8988T (cell line): ENCODE data around the gene TULP3.

Experiments
- DNase-seq: peaks from one replicate; pipeline ENCODE4 v3.0.0; 2011

Gene TULP3

DNA sequence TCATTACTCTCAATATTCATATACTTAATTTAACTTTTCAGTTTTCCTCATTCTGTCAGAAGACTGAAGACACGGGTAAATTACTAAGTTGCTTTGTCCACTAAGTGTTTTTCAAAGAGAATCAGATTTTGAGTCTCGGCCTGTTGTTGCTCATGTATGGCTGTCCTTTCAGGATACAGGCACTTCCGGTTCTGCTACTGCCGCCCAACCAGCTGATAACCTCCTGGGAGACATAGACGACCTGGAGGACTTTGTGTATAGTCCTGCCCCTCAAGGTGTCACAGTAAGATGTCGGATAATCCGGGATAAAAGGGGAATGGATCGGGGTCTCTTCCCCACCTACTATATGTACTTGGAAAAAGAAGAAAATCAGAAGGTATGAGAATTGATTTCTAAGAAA is 40.2 kb downstream of the TULP3 start:
- DNase-seq, result no peak

DNA sequence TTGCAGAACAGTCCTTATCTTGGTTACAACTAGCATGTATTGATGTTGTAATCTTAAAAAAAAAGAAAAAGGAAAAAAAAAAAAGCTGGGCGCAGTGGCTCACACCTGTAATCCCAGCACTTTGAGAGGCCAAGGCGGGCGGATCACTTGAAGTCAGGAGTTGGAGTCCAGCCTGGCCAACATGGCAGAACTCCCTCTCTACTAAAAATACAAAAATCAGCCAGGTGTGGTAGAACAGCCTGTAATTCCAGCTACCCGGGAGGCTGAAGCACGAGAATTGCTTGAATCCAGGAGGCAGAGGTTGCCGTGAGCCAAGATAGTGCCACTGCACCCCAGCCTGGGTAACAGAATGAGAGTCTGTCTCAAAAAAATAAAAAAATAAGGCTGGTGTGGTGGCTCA is 42.9 kb downstream of the TULP3 start:
- no peak for DNase-seq

DNA sequence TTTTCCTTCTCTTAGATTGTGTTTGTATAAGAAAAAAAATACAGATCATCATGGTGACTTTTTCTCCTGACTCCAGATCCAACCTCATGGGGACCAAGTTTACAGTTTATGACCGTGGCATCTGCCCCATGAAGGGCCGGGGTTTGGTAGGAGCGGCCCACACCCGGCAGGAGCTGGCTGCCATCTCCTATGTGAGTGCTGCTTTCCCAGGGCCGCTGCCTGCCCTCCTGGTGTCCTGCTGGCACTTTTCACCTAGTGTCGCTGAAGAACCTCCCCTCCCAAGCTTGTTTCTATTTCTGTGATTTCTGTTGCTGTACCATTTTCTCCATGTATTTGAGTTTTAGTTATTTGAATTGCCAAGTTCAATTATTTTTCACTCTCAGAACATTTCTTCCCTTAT is 43.7 kb downstream of the TULP3 start:
- DNase-seq, result no peak

DNA sequence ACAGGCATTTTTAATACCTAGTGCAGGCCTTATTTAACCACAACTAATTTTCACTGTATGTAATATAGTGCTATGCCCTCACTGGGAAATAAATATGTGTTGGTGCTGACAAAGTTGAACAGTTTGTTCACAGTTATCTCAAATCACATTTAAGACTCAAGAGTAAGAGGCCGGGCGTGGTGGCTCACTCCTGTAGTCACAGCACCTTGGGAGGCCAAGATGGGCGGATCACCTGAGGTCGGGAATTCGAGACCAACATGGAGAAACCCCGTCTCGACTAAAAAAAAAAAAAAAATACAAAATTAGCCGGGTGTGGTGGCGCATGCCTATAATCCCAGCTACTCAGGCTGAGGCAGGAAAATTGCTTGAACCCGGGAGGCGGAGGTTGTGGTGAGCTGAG is 45.6 kb downstream of the TULP3 start:
- DNase-seq, result no peak

DNA sequence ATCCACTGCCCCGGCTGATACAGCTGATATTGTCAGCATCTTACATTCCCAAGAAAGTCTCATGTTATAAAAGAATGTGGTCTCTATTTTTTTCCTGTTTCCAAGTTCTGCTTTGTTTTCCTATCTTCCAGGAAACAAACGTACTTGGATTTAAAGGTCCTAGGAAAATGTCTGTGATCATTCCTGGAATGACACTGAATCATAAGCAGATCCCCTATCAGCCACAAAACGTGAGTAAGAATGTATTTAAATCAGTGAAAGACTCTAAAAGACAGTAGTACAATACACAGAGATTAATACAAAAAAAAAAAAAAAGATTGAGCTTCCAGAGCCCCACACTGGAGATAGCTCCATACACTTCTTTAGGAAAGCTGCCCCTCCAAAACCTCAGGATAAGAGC is 46.8 kb downstream of the TULP3 start:
- no peak for DNase-seq

DNA sequence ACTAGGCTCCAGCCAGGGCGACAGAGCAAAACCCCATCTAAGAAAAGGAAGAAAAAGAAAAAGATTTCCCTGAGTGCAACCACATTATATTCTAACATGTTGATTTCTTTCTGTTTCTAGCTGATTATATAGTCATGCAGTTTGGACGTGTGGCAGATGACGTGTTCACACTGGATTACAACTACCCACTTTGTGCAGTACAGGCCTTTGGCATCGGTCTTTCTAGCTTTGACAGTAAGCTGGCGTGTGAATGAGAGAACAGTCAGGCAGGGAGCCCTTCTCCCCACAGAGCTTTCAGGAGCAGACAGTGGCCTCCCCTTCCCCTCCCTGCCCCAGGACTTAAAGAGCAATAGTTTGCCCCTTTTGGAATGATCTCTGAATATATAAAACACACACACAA is 48.5 kb downstream of the TULP3 start:
- DNase-seq, result no peak

DNA sequence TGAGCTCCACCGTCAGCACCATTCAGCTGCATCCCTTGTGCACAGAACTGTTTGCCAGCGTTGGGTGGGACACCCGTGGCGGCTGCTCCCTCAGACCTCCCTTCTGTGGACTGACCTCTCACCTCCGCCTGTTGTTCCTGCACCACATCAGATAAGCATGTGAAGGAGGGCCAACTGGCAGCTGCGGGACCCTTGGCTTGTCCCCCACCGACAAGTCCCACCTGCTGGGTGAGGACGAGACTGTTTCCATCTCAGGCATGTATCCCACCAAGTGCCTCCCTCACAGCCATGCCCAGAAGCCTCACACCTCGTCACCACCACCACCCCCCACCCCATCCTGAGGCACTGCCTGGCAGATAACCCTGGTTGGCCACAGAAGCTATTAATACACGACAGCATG is 49.9 kb downstream of the TULP3 start:
- DNase-seq, result no peak

DNA sequence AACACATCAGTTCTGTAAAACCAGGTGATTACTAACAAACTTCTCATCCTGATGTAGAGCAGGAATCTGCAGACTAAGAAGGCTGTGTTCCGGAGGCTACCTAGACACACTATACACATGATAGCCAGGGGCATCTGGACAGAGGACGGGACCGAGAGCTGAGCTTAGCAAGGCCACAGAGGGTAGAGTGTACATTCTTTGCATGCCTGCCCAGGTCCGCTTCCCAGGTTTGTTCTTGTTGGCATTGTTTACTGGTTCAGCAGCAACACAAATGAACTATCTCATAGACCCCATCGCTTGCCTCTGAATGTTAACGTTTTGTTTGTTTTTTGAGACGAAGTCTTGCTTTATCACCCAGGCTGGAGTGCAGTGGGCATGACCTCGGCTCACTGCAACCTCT is 50.8 kb downstream of the TULP3 start:
- no peak for DNase-seq

DNA sequence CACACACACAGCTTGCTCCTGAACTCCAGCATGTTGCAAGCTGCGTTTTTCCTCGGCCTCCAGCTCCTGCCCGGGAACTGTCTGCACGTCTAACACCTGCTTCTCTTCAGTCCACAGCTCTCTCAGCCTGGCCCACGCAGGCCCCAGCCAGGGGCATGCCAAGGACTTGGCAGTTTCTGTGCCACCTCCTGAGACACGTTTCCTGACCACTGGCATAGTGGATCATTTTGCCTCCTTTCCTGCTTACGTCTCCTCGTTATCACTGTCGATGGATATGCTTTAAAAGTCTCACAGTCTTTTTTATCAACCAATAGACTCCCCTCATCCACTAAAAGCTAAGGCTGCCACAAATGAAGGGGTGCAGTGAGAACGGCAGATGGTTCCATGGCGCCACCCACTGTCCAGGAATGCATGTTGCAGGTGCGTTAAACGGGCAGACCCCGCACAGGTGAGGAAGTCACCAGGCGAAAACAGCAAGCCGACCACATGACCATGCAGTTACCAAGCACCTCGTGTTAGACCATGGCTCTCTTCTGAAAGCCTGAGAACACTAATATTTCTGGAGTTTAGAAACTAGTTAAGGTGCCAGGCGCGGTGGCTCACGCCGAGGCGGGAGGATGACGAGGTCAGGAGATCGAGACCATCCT is 53.8 kb downstream of the TULP3 start:
- no peak for DNase-seq

DNA sequence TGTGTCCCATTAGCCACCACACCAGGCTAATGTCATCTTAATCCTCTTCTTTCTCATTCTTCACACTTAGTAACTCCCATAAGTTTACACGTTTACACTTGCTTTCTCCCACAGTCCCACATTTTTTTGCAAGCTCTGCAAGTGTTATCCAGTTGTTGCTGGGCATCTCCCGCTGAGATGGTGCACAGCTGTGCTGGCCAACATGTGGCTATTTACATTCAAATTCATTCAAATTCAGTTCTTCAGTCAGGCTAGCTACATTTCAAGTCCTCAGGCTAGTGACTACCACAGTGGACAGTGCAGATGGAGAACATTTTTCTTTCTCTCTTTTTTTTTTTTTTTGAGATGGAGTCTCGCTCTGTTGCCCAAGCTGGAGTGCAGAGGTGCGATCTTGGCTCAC is 58.7 kb downstream of the TULP3 start:
- DNase-seq, result no peak

DNA sequence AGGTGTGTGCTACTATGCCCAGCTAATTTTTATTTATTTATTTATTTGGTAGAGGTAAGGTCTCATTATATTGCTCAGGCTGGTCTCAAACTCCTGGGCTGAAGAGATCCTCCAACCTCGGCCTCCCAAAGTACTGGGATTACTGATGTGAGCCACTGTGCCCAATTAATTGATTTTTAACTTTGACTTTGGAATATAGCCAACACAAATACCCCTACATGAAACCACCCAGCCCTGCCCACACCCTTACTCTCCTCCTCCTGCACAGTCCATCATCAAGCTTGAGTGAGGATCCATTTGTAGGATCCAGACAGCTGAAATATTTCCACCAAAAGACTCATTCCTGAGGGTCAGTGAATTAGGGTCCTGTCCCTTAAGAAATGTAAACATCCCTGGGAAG is 65.2 kb downstream of the TULP3 start:
- no peak for DNase-seq

DNA sequence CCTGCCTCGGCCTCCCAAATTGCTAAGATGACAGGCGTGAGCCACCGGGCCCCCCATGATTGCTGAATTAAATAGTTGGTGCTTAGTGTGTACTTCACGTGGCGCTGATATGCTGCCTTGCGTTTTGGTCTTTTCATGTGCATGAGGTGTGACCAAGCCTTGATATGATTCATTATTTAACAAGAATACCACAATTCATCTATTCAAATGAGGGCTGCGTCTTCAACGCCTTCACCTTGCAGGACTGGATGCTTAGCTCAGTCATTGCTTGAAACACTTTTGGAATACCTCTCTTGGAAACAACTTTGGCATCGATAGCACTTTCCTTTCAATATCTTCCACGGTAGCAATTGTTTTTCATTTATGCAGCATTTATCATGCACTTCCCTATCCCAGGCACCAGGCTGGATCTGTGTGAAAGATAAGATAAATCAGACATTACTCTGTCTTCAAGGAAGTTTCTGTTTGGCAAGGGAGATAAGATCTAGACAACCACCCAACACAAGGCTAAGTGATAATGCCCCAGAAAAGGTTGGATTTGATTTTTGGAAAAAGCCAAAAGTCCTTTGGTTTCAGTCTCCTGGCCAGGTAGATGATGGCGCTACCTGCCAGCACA is 67.2 kb downstream of the TULP3 start:
- DNase-seq, result no peak

DNA sequence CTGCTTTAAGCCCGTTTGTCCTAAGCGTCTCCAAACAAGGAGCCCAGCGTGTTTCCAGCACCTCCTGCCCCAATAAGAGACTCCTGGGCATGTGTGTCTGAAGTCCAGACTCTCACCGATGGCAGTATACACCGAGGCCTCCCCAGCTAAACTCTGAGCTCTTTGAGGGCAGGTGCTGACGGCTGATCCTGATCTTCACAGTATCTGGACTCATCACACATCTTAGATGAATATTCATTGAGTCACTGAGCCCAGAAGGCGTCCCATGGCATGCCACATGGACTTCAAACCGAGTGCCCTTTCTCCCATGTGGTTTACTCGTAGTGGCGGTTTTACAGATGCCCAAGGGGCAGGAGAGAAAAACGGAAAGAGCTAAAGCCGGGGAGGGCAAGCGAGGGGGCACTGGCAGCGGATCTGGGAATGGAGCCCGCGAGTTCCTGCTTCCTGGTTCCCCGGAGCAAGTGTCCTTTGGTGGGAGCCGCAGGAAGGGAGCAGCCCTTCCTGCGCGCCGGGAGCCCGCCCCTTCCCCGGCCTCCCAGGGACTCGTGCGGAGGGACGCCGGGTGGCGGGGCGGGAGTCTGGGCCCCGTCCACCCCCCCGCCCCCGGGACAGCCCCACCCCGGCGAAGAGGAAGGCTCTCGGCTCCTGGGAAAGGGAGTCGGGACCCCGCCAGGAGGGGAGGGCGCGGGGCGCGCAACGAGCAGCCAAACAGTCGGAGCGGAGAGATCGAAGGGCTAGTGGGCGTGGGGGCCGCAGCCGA is 67.9 kb downstream of the TULP3 start:
- DNase-seq, result peak; percentile 94

DNA sequence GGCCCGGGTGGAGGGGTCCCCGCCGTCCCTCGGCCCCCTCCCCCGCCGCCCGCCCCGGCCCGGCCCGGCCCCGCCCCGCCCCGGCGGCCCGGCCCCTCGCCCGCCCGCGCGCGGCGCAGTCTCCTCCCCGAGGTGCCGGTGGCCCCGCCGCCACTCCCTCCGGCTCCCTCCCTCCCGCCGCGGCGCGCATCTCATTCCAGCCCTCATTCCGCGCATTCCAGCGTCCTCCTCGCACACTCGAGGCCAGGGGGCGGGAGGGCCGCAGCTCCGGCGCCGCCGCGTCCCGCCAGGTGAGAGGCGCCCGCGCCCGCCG is 68.5 kb downstream of the TULP3 start, which contains the start of gene TEAD4:
Gene TEAD4, plus strand, starts transcription at position 206 of the 313 bp plus-strand sequence.
- peak; percentile 92 for DNase-seq

DNA sequence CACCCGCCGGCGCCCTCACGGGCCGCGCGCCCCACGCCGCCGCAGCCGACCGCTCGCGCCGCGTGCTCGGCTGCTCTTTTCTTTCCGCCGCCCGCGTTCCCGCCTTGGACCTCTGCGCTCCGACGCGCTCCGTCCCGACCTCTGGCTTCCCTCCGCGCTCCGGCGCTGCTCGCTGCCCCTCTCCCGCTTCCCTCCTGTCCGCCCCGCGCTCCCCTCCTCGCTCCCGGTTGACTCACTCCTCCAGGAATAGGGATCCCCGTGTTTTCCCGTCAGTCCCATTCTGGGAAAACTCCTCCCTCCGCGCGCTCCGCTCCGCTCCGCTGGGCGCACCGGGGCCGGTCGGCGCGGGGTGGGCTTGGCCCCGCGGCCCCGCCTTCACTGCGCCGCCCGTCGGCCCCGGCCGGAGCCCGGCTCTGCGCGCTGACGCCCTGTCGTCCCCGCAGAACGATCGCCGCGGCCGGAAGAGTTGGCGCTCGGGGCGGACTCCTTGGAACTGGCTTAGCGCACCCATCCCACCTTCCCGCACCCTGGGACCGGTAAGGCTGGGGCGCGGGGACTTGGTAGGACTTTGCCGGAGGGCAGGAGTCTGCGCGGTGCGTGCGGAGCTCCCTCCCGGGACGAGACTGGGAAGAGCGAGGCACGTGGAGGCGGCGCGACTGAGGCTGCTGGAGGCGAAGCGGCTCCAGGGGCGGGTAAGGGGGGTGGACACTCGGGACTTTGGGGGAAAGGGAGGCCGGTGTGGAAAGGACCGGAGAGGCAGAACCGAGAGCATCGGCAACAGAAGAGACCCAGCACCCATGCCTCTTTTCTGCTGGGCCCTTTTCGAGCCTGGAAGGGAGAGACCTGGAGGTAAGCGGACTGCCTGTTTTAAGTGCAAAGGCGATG is 69.1 kb downstream of the TULP3 start:
- DNase-seq, result no peak

DNA sequence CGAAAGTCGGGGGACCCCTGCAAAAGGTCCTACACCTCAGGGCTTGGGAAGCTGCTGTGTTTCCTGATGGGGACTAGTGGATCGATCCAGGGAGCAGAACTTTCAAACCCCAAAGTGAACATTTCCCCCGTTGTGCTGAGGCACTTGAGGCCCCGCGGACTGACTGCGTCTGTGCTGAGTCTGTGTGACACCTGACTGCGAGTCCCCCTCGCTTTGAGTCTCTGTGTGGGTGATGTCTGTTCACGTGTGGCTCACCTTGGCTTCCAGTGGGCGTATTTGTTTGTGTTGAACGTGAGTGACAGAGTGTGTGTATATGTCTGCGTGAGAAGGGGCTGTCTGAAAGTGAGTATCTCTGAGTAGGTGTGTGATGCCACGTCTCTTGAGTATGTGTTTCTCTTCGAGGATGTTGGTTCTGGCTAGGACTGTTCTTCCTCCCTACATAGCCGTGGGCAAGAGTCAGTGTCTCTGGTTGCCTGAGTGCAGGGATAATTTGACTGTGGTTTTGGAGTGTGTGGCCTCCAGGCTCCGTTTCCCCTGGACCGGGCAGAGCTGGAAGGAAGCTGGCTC is 69.8 kb downstream of the TULP3 start:
- DNase-seq, result no peak

DNA sequence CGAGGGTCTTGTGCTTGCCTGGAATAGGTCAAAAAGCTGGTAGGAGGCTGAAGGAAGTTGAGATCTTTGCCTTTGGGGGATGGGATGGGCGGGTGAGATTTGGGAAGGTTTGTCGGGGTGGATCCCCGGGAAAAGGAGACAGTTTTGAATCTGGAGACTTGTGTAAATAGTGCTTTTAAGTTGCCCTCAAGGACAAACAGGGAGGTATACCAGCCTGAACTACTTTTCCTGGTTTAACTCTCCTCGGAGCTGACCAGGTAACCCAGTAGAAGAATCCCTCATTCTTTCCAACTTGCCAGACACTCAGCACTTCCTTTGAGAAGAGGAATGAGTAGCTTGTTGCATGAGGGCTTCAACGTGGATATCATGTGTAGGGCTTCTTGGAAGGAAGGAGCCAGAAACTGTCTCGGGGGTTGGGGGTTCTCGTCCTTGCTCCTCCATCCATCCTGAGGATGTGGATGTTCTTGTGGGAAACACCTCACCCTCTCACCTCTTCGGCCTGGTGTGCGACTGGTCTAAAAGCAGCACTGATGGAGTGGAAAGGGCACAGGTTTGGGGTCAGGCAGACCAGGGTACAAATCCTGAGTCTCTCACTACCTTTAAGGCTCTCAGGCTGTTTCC is 70.4 kb downstream of the TULP3 start:
- DNase-seq, result no peak

DNA sequence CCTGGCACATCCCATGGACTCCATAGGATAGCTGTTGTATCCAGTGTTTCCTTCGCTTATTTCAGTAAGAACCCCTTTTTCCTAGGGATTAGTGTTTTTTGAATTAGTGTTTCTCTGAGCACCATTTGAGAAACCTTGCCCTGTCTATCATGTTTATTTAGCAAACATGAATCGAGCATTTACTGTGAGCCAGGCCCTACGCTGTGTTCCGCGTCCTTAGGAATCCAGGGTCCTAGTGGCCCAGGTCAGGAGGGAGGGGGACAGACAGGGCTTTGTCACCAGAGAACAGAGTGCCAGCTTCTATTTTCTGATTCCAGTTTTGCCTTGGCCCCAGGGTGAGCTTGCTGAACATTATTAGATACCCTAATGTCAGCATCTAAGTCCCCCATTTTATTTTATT is 71.0 kb downstream of the TULP3 start:
- no peak for DNase-seq

DNA sequence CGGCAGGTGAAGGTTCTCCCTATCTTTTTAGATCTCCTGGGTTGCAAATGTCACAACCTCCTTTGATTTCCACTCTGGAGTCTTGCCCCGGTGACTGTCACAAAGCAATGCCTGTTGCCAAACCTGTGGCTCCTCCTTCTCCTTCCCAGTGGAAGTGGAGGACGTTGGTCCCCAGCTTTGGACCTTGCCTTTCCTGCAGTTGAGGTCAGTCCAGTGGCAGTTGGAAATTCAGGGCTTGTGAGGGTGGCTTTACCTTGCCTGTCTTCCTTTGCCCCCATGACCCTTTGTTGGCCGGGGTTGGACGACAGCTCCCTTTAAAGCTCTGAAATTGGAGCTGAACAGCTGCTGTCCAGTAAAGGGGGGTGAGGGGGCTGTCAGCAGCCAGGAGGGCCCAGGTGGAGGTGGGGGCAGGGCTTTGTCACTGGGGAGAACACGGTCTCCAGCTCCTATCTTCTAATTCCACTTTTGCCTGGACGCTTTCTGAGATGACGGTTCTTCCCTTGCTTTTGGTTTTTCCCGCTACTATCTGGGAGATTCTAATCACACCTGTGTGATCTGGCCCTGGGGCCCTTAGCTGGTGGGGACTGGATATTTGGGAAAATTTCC is 72.6 kb downstream of the TULP3 start:
- DNase-seq, result no peak

DNA sequence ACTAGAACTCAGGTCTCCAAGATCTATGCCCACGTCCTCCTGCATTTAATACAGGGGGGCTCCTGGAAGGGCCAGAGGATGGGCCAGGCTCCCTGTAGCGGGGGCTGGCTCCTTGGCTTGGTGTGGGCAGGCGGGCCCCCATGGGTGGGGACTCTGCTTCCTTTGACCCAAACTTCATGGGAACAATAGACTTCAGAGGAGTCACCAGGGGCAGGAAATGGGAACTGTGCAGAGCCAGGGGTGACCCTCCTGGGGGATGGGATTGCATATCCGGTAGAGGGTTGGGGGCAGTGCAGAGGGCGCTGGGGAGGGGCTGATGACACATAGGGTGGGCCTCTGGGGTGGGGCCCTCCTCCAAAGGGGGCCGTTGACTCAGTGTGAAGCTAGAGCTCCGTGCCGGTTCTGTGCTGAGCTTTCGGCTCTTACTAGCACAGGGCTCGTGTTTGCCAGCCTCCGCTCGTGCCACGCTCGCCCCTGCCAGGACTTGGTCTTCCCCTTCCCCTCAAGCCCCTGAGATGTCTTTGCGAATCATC is 73.1 kb downstream of the TULP3 start:
- no peak for DNase-seq

DNA sequence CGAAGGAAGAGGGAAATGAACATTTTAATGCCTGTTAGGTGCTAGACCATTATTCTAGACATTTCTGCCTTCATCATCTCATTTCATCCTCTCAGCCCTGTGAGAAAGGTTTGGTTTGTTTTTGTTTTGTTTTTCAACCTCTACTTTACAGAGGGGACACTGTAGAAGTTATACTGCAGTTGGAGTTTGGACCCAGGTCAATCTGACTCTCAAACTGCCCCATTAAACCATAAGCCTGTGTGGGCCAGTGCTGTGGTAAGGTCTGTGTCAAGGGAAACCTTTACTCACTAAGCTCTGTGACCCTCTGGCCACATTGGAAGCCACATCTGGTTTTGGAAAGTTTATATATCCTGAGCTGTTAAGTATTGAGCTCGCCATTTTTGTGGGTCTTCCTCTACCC is 77.0 kb downstream of the TULP3 start:
- DNase-seq, result no peak

DNA sequence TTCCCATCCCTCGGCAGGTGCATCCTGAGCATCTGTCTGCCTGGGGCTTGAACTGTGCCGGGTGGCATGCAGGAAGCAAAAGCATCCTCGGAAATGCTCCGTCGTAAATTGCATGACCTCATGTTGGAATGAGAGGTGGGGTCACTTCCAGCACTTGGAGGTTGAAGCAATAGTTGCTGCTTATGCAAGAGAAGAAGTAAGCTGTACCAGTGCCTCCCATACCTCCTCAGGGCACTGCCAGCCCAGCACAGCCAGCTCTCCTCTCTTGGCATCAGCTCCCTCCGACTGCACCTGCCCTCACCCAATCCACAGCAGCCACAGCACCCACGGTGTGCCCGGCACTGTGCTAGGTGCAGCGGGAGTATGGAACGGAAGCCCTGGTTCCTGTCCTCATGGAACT is 80.1 kb downstream of the TULP3 start:
- DNase-seq, result no peak
